CD4-positive, alpha-beta T cell treated with Interferon alpha-2 for 1 hour (primary cell): ENCODE results near the gene COL27A1.
A peak's percentile ranks its signal among the peaks of the same experiment; 100 is the strongest.

Experiments used
- DNase-seq, 2 donors: peaks; one replicate each; pipeline ENCODE4 v3.0.0-alpha.2; 2020 to 2022

COL27A1 gene

GRCh38 chr9:114155263-114155994, at the start of gene COL27A1:
TSS of gene COL27A1 (plus strand) at chr9:114155537. CDS start at chr9:114155951, 414 bp downstream.
- peak; percentile 63 to 77 for DNase-seq

- no peak for DNase-seq
Observed at GRCh38 chr9:114107286-114108001, 47.9 kb upstream of the COL27A1 start.

GRCh38 chr9:114108016-114108833, 47.1 kb upstream of the COL27A1 start:
- peak; percentile 14 to 41 for DNase-seq

- DNase-seq: no peak
Observed at GRCh38 chr9:114109124-114109523, 46.2 kb upstream of the COL27A1 start.

- no peak for DNase-seq
Observed at GRCh38 chr9:114110180-114110579, 45.2 kb upstream of the COL27A1 start.

GRCh38 chr9:114112325-114112724, 43.0 kb upstream of the COL27A1 start:
- DNase-seq: no peak

GRCh38 chr9:114112778-114113584, 42.4 kb upstream of the COL27A1 start:
- no peak for DNase-seq

GRCh38 chr9:114114364-114114763, 41.0 kb upstream of the COL27A1 start:
- no peak for DNase-seq

- DNase-seq: no peak
Observed at GRCh38 chr9:114115654-114116125, 39.6 kb upstream of the COL27A1 start.

GRCh38 chr9:114116126-114116747, 39.1 kb upstream of the COL27A1 start:
- DNase-seq: no peak

- no peak for DNase-seq
Observed at GRCh38 chr9:114117614-114117995, 37.7 kb upstream of the COL27A1 start.

GRCh38 chr9:114117996-114118830, 37.1 kb upstream of the COL27A1 start:
- no peak for DNase-seq

GRCh38 chr9:114119242-114120191, 35.8 kb upstream of the COL27A1 start:
- no peak for DNase-seq

GRCh38 chr9:114120192-114121014, 34.9 kb upstream of the COL27A1 start:
- DNase-seq: no peak

GRCh38 chr9:114121227-114122135, 33.9 kb upstream of the COL27A1 start:
- DNase-seq: no peak

GRCh38 chr9:114122136-114123027, 33.0 kb upstream of the COL27A1 start:
- DNase-seq: no peak
